Measurements from ENCODE around the gene USP12.

USP12 gene

GRCh38 chr13:27183561-27184147 lies 12.0 kb upstream of the USP12 start:
- peak in 1 of 2 donors; percentile 56 for DNase-seq

GRCh38 chr13:27182844-27183497 lies 11.4 kb upstream of the USP12 start:
- peak; percentile 73 to 91 for DNase-seq

GRCh38 chr13:27182054-27182453 lies 10.4 kb upstream of the USP12 start:
- no peak for DNase-seq

GRCh38 chr13:27177852-27178251 lies 6.2 kb upstream of the USP12 start:
- DNase-seq: peak; percentile 36 to 37

GRCh38 chr13:27176470-27177410 lies 5.1 kb upstream of the USP12 start:
- peak; percentile 72 to 95 for DNase-seq

GRCh38 chr13:27174766-27175455 lies 3.3 kb upstream of the USP12 start:
- peak; percentile 85 to 92 for DNase-seq

GRCh38 chr13:27172495-27172842 lies 858 bp upstream of the USP12 start:
- peak; percentile 78 to 83 for DNase-seq

GRCh38 chr13:27171827-27172494 lies 350 bp upstream of the USP12 start:
- peak; percentile 89 to 93 for DNase-seq

GRCh38 chr13:27170516-27171243 lies 931 bp downstream of the USP12 start:
- no peak for DNase-seq

- DNase-seq: peak; percentile 95 to 100
Observed at GRCh38 chr13:27170221-27170515, 1.4 kb downstream of the USP12 start.

- peak; percentile 30 to 36 for DNase-seq
Observed at GRCh38 chr13:27168906-27169657, 2.5 kb downstream of the USP12 start.

GRCh38 chr13:27168086-27168485 lies 3.5 kb downstream of the USP12 start:
- DNase-seq: peak; percentile 52 to 64

GRCh38 chr13:27166313-27166712 lies 5.3 kb downstream of the USP12 start:
- no peak for DNase-seq

- DNase-seq: peak; percentile 27 to 66
Observed at GRCh38 chr13:27161980-27162379, 9.6 kb downstream of the USP12 start.

GRCh38 chr13:27161423-27161822 lies 10.2 kb downstream of the USP12 start:
- no peak for DNase-seq

GRCh38 chr13:27160657-27161295 lies 10.8 kb downstream of the USP12 start:
- DNase-seq: no peak

GRCh38 chr13:27159806-27160563 lies 11.6 kb downstream of the USP12 start:
- no peak for DNase-seq

GRCh38 chr13:27158335-27158734 lies 13.3 kb downstream of the USP12 start:
- no peak for DNase-seq

GRCh38 chr13:27151798-27152599 lies 19.6 kb downstream of the USP12 start:
- no peak for DNase-seq
